ENCODE measurements around the gene PRMT9. TPM values are rescaled to one million over a fixed set of nuclear protein-coding genes. Genes with fewer than 3 reads are reported as not detected.

The PRMT9 gene
- total and polyA plus RNA-seq, 9 of the 15 experiments (the other 6 are each of a cell fraction or from before 2014, with no cell fraction given): 3.5 to 15.6 (median 7.2) TPM

GRCh38 chr4:147617173-147617840 is 66.7 kb downstream of the PRMT9 start, which contains the start of gene TMEM184C (continued):
- TF ChIP-seq, protein P1, sequence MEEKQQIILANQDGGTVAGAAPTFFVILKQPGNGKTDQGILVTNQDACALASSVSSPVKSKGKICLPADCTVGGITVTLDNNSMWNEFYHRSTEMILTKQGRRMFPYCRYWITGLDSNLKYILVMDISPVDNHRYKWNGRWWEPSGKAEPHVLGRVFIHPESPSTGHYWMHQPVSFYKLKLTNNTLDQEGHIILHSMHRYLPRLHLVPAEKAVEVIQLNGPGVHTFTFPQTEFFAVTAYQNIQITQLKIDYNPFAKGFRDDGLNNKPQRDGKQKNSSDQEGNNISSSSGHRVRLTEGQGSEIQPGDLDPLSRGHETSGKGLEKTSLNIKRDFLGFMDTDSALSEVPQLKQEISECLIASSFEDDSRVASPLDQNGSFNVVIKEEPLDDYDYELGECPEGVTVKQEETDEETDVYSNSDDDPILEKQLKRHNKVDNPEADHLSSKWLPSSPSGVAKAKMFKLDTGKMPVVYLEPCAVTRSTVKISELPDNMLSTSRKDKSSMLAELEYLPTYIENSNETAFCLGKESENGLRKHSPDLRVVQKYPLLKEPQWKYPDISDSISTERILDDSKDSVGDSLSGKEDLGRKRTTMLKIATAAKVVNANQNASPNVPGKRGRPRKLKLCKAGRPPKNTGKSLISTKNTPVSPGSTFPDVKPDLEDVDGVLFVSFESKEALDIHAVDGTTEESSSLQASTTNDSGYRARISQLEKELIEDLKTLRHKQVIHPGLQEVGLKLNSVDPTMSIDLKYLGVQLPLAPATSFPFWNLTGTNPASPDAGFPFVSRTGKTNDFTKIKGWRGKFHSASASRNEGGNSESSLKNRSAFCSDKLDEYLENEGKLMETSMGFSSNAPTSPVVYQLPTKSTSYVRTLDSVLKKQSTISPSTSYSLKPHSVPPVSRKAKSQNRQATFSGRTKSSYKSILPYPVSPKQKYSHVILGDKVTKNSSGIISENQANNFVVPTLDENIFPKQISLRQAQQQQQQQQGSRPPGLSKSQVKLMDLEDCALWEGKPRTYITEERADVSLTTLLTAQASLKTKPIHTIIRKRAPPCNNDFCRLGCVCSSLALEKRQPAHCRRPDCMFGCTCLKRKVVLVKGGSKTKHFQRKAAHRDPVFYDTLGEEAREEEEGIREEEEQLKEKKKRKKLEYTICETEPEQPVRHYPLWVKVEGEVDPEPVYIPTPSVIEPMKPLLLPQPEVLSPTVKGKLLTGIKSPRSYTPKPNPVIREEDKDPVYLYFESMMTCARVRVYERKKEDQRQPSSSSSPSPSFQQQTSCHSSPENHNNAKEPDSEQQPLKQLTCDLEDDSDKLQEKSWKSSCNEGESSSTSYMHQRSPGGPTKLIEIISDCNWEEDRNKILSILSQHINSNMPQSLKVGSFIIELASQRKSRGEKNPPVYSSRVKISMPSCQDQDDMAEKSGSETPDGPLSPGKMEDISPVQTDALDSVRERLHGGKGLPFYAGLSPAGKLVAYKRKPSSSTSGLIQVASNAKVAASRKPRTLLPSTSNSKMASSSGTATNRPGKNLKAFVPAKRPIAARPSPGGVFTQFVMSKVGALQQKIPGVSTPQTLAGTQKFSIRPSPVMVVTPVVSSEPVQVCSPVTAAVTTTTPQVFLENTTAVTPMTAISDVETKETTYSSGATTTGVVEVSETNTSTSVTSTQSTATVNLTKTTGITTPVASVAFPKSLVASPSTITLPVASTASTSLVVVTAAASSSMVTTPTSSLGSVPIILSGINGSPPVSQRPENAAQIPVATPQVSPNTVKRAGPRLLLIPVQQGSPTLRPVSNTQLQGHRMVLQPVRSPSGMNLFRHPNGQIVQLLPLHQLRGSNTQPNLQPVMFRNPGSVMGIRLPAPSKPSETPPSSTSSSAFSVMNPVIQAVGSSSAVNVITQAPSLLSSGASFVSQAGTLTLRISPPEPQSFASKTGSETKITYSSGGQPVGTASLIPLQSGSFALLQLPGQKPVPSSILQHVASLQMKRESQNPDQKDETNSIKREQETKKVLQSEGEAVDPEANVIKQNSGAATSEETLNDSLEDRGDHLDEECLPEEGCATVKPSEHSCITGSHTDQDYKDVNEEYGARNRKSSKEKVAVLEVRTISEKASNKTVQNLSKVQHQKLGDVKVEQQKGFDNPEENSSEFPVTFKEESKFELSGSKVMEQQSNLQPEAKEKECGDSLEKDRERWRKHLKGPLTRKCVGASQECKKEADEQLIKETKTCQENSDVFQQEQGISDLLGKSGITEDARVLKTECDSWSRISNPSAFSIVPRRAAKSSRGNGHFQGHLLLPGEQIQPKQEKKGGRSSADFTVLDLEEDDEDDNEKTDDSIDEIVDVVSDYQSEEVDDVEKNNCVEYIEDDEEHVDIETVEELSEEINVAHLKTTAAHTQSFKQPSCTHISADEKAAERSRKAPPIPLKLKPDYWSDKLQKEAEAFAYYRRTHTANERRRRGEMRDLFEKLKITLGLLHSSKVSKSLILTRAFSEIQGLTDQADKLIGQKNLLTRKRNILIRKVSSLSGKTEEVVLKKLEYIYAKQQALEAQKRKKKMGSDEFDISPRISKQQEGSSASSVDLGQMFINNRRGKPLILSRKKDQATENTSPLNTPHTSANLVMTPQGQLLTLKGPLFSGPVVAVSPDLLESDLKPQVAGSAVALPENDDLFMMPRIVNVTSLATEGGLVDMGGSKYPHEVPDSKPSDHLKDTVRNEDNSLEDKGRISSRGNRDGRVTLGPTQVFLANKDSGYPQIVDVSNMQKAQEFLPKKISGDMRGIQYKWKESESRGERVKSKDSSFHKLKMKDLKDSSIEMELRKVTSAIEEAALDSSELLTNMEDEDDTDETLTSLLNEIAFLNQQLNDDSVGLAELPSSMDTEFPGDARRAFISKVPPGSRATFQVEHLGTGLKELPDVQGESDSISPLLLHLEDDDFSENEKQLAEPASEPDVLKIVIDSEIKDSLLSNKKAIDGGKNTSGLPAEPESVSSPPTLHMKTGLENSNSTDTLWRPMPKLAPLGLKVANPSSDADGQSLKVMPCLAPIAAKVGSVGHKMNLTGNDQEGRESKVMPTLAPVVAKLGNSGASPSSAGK (IDR thresholded peaks at IDR 0.05): no peak; the same call in none of the 2 replicates
- TF ChIP-seq TGIF2 (CRISPR knock-in tag; IDR thresholded peaks at IDR 0.05): no peak
- peak; percentile 36; the same call in 1 of the 2 replicates for TF ChIP-seq AFF4 (CRISPR knock-in tag; IDR thresholded peaks at IDR 0.05)
- TF ChIP-seq ZNF23 (CRISPR knock-in tag; IDR thresholded peaks at IDR 0.05): no peak
- TF ChIP-seq, protein P2, sequence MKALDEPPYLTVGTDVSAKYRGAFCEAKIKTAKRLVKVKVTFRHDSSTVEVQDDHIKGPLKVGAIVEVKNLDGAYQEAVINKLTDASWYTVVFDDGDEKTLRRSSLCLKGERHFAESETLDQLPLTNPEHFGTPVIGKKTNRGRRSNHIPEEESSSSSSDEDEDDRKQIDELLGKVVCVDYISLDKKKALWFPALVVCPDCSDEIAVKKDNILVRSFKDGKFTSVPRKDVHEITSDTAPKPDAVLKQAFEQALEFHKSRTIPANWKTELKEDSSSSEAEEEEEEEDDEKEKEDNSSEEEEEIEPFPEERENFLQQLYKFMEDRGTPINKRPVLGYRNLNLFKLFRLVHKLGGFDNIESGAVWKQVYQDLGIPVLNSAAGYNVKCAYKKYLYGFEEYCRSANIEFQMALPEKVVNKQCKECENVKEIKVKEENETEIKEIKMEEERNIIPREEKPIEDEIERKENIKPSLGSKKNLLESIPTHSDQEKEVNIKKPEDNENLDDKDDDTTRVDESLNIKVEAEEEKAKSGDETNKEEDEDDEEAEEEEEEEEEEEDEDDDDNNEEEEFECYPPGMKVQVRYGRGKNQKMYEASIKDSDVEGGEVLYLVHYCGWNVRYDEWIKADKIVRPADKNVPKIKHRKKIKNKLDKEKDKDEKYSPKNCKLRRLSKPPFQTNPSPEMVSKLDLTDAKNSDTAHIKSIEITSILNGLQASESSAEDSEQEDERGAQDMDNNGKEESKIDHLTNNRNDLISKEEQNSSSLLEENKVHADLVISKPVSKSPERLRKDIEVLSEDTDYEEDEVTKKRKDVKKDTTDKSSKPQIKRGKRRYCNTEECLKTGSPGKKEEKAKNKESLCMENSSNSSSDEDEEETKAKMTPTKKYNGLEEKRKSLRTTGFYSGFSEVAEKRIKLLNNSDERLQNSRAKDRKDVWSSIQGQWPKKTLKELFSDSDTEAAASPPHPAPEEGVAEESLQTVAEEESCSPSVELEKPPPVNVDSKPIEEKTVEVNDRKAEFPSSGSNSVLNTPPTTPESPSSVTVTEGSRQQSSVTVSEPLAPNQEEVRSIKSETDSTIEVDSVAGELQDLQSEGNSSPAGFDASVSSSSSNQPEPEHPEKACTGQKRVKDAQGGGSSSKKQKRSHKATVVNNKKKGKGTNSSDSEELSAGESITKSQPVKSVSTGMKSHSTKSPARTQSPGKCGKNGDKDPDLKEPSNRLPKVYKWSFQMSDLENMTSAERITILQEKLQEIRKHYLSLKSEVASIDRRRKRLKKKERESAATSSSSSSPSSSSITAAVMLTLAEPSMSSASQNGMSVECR (CRISPR knock-in tag; IDR thresholded peaks at IDR 0.05): 0 out of 2 replicates have a peak, but pooled peaks have one; percentile 54
- peak; percentile 89 for TF ChIP-seq HNRNPLL (IDR thresholded peaks at IDR 0.05; ENCODE audit: low read depth, low read length, poor library complexity, severe bottlenecking)

Data from K562 (cell line).